Parathyroid adenoma (tissue), 2 donors: ENCODE results near the gene B4GALT2.

ENCODE experiments used
- H2AFZ ChIP-seq: fragments of 300-600 bp; sonication (generic); one replicate; pipeline ENCODE4 v1.7.0; 2017; ENCODE audit warnings: antibody characterized with exemption, mild to moderate bottlenecking
- H3K27ac ChIP-seq: fragments of 300-600 bp; sonication (generic); one replicate; pipeline ENCODE4 v1.7.0; 2017
- H3K27me3 ChIP-seq: fragments of 300-600 bp; sonication (generic); one replicate; pipeline ENCODE4 v1.7.0; 2017; ENCODE audit warnings: low read length; ENCODE audit not compliant: control insufficient read depth, insufficient read depth
- H3K36me3 ChIP-seq: fragments of 300-600 bp; sonication (generic); one replicate; pipeline ENCODE4 v1.7.0; 2017; ENCODE audit warnings: low read length; ENCODE audit not compliant: control insufficient read depth, insufficient read depth
- H3K4me1 ChIP-seq: fragments of 300-600 bp; sonication (generic); one replicate; pipeline ENCODE4 v1.7.0; 2017; ENCODE audit warnings: control low read depth
- H3K4me2 ChIP-seq: fragments of 300-600 bp; sonication (generic); one replicate; pipeline ENCODE4 v1.7.0; 2017; ENCODE audit warnings: low read length
- H3K4me3 ChIP-seq: fragments of 300-600 bp; sonication (generic); one replicate; pipeline ENCODE4 v1.7.0; 2017; ENCODE audit warnings: low read depth, low read length
- H3K79me2 ChIP-seq: fragments of 300-600 bp; sonication (generic); one replicate; pipeline ENCODE4 v1.7.0; 2017; ENCODE audit warnings: control low read depth
- H3K9ac ChIP-seq: fragments of 300-600 bp; sonication (generic); one replicate; pipeline ENCODE4 v1.7.0; 2017; ENCODE audit warnings: mild to moderate bottlenecking
- H3K9me3 ChIP-seq: fragments of 300-600 bp; sonication (generic); one replicate; pipeline ENCODE4 v1.7.0; 2017; ENCODE audit warnings: low read length; ENCODE audit not compliant: control insufficient read depth
- CTCF ChIP-seq: fragments of 300-600 bp; sonication (generic); IDR thresholded peaks from one replicate; pipeline ENCODE4 v1.7.0; 2017; ENCODE audit warnings: antibody characterized with exemption, mild to moderate bottlenecking
- donor health status: primary hyperparathyroidism.

The B4GALT2 gene

GRCh38 chr1:44021156-44021555 lies 42.1 kb downstream of the B4GALT2 start:
- Histone ChIP-seq H3K4me3 (no peak overlapping the region), H3K27me3 (no peaks in the 10 kb centered on the region), H3K4me2 (no peak overlapping the region), H3K4me1 (no peaks in the 10 kb centered on the region), H3K27ac (no peak overlapping the region), H3K9ac (no peak overlapping the region), H3K36me3 (no peaks in the 10 kb centered on the region), H3K9me3 (no peaks in the 10 kb centered on the region), H3K79me2 (no peaks in the 10 kb centered on the region), H2AFZ (no peak overlapping the region)
- no peak for TF ChIP-seq CTCF

DNA sequence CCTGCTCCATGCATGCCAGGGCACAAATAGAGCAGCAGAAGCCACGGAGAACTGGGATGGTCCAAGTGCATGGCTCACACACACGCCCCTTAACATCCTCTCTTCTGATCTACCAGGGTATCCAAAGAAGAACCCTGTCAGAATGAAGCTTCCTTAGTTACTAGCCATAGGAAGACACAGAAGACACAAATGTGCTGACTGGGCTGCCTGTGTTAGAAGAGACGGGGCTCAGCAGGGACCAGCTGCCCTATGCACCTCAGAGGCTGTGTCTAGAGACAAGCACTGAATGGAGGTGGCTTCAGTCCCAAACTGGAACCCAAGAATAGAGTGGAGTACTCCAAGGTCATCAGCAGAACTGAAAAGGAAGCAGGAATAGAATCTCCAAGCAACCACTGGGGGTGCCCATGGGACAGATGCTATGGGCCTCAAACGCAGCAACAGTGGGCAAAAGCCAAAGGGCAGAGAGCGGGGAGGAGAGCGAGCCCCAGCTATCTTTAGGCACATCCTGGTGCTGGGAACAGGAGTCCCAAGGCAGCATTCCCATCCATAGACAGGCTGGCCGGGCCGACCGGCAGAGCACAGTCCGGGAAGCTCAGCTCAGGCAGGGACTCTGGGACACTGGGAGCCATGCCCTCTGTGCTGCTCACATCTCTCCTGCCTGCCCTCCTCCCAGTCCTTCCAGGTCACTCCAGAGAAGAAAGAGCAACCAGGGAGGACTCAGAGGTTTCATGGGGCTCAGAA lies 42.7 kb downstream of the B4GALT2 start:
- no peaks in the 10 kb centered on the region for H3K27me3 ChIP-seq
- no peak for TF ChIP-seq CTCF
- no peaks in the 10 kb centered on the region for H3K4me1 ChIP-seq
- H3K27ac ChIP-seq, result no peak overlapping the region
- H3K9me3 ChIP-seq, result no peaks in the 10 kb centered on the region
- no peak overlapping the region for H3K4me2 ChIP-seq
- H2AFZ ChIP-seq, result no peak overlapping the region
- H3K4me3 ChIP-seq, result no peak overlapping the region
- H3K9ac ChIP-seq, result no peak overlapping the region
- no peaks in the 10 kb centered on the region for H3K79me2 ChIP-seq
- H3K36me3 ChIP-seq, result no peaks in the 10 kb centered on the region

DNA sequence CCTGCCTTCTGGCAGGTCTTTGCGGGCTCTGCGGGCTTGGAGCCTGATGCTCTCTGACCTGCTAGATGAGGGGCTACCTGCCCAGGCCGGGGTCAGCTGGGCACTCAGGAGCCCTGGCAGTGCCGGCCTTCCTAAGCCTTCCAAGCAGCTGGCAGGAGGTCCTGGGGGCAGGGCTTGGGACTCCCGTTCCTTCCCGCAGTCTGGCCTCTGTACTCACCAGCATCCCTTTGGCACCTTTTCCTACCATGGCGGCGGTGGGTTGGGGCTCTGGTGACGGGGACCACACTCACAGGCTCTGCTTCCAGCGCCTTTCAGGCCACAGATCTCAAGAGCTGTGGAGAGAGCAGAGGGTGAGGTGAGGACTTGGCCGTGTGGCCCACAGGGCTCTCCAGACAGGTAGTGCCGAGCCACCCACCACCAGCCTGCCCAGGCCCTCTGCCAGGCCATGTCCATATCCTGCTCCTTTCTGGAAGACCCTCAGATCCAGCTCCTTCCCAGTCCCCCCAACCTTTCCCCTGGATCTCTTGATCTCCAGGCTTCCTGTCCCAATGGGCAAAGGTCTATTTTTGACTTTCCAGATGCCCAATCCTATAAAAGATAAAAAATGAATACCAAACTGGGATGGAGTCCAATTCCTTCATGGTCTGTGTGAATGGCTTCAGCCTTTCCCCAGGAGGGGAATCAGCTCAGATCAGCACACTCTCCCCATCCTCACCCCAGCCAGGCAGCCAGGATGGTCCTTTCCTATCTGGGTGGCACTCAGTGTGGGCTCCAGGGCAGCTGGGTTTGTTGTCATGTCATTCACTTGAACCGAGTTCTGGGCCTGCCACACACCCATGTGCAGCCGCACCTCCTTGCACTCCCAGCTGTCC lies 45.3 kb downstream of the B4GALT2 start:
- H3K36me3 ChIP-seq, result no peaks in the 10 kb centered on the region

GRCh38 chr1:44024903-44025525 lies 46.0 kb downstream of the B4GALT2 start:
- H3K9ac ChIP-seq, result no peak overlapping the region
- H2AFZ ChIP-seq, result no peak overlapping the region
- H3K27me3 ChIP-seq, result no peaks in the 10 kb centered on the region
- no peaks in the 10 kb centered on the region for H3K9me3 ChIP-seq
- H3K79me2 ChIP-seq, result no peaks in the 10 kb centered on the region
- H3K27ac ChIP-seq, result no peak overlapping the region
- H3K4me2 ChIP-seq, result no peak overlapping the region
- TF ChIP-seq CTCF, result no peak
- H3K4me3 ChIP-seq, result no peak overlapping the region
- H3K4me1 ChIP-seq, result no peaks in the 10 kb centered on the region
- no peaks in the 10 kb centered on the region for H3K36me3 ChIP-seq

More for the DNA sequence above, 45.3 kb downstream of the B4GALT2 start:
- H3K27ac ChIP-seq, result no peak overlapping the region
- no peaks in the 10 kb centered on the region for H3K9me3 ChIP-seq
- H3K79me2 ChIP-seq, result no peaks in the 10 kb centered on the region
- H3K4me3 ChIP-seq, result no peak overlapping the region
- H3K4me2 ChIP-seq, result no peak overlapping the region
- H3K4me1 ChIP-seq, result no peaks in the 10 kb centered on the region
- no peak overlapping the region for H2AFZ ChIP-seq
- H3K27me3 ChIP-seq, result no peaks in the 10 kb centered on the region
- H3K9ac ChIP-seq, result no peak overlapping the region
- no peak for TF ChIP-seq CTCF
